HepG2 (cell line): ENCODE measurements around the gene C19orf47. TPM values are rescaled to one million over a fixed set of nuclear protein-coding genes. Genes with fewer than 3 reads are reported as not detected.

Experiments used
- ATF7-NPFF ChIP-seq: sonication (generic); formaldehyde crosslinking; IDR thresholded peaks from 2 replicates; pipeline ENCODE4 v1.8.1; 2023; ENCODE audit warnings: mild to moderate bottlenecking, low read depth, missing genetic modification reagents, moderate library complexity
- CBX2 ChIP-seq, 2 experiments: fragments of 200-600 bp in 1 of 2; sonication (generic); formaldehyde crosslinking in 1 of 2; IDR thresholded peaks; 2 replicates each; pipeline versions ENCODE4 v1.7.0 to v1.8.1; 2018 to 2022; ENCODE audit warnings: low read depth in 2 of 2, low read length in 1 of 2, mild to moderate bottlenecking in 1 of 2, missing genetic modification reagents in 1 of 2
- KDM2A ChIP-seq: sonication (generic); formaldehyde crosslinking; IDR thresholded peaks from 2 replicates; pipeline ENCODE4 v1.4.0; 2020; ENCODE audit warnings: low read depth, missing genetic modification reagents, borderline replicate concordance
- NCOA1 ChIP-seq: sonication (generic); formaldehyde crosslinking; IDR thresholded peaks from 2 replicates; pipeline ENCODE4 v1.9.0; 2021; ENCODE audit warnings: missing genetic modification reagents
- POLR2A ChIP-seq, 2 experiments: IDR thresholded peaks; 2 replicates each; pipeline ENCODE4 v1.6.1; 2011; ENCODE audit warnings: low read depth in 2 of 2, low read length in 2 of 2, mild to moderate bottlenecking in 1 of 2, moderate library complexity in 1 of 2; ENCODE audit not compliant: insufficient read depth in 1 of 2
- SPEN ChIP-seq: sonication (generic); formaldehyde crosslinking; IDR thresholded peaks from 2 replicates; pipeline ENCODE4 v1.5.1; 2020; ENCODE audit warnings: low read depth, mild to moderate bottlenecking, missing genetic modification reagents
- TBX2 ChIP-seq: sonication (generic); formaldehyde crosslinking; IDR thresholded peaks from 2 replicates; pipeline ENCODE4 v1.5.0; 2020; ENCODE audit warnings: missing genetic modification reagents, mild to moderate bottlenecking, borderline replicate concordance
- XBP1 ChIP-seq: sonication (generic); formaldehyde crosslinking; IDR thresholded peaks from 2 replicates; pipeline ENCODE4 v1.5.0; 2020; ENCODE audit warnings: missing genetic modification reagents
- YY1 ChIP-seq: IDR thresholded peaks from 2 replicates; pipeline ENCODE4 v1.6.1; 2011; ENCODE audit warnings: low read length, low read depth, moderate library complexity, mild to moderate bottlenecking; ENCODE audit not compliant: insufficient read depth, insufficient replicate concordance
- ZBTB42 ChIP-seq: sonication (generic); formaldehyde crosslinking; IDR thresholded peaks from 2 replicates; pipeline ENCODE4 v1.5.0; 2020; ENCODE audit warnings: mild to moderate bottlenecking, missing genetic modification reagents
- ZNF296 ChIP-seq: sonication (generic); formaldehyde crosslinking; conservative IDR thresholded peaks from 2 replicates; pipeline ENCODE4 v1.5.0; 2020; ENCODE audit warnings: mild to moderate bottlenecking, missing genetic modification reagents
- ZNF501 ChIP-seq: sonication (generic); formaldehyde crosslinking; IDR thresholded peaks from 2 replicates; pipeline ENCODE4 v1.5.1; 2020; ENCODE audit warnings: mild to moderate bottlenecking, moderate library complexity, missing genetic modification reagents
- ZNF652 ChIP-seq: IDR thresholded peaks from 2 replicates; pipeline ENCODE4 v1.6.1; 2016; ENCODE audit warnings: low read depth, borderline replicate concordance
- ZNF768 ChIP-seq: sonication (generic); formaldehyde crosslinking; IDR thresholded peaks from 2 replicates; pipeline ENCODE4 v1.4.0; 2020; ENCODE audit warnings: missing genetic modification reagents
- ZNF841 ChIP-seq: sonication (generic); formaldehyde crosslinking; IDR thresholded peaks from 2 replicates; pipeline ENCODE4 v1.8.1; 2023; ENCODE audit warnings: missing genetic modification reagents, borderline replicate concordance
- polyA plus RNA-seq, 8 experiments: library from polyadenylated mRNA; depleted of rRNA in 3 of 8; stranded (reverse) in 7 of 8; unstranded in 1 of 8; fragments of >200 nt; fragmentation: Illumina TruSeq in 4 of 8; extraction: Trizol in 4 of 8; gene quantifications; 2 replicates each; pipeline versions ENCODE4 v1.2.1 to v1.2.3, GENCODE V29; 2011 to 2016; ENCODE audit warnings: low read depth in 4 of 8, missing spikeins in 1 of 8, mixed read lengths in 1 of 8; ENCODE audit not compliant: insufficient read depth in 1 of 8
- total RNA-seq, 5 experiments: library from RNA; depleted of rRNA; stranded (reverse); fragments of >200 nt; fragmentation: Illumina TruSeq; extraction: Trizol; gene quantifications; 2 replicates each; pipeline ENCODE4 v1.2.3, GENCODE V29; 2016; ENCODE audit warnings: low read depth in 1 of 5
- TF ChIP-seq, protein P1 (sequence below): sonication (generic); formaldehyde crosslinking; IDR thresholded peaks from 2 replicates; pipeline ENCODE4 v1.5.0; 2020; ENCODE audit warnings: mild to moderate bottlenecking, missing genetic modification reagents, moderate library complexity
- TF ChIP-seq, protein P2 (sequence below): sonication (generic); formaldehyde crosslinking; IDR thresholded peaks from 2 replicates; pipeline ENCODE4 v1.4.0; 2020; ENCODE audit warnings: mild to moderate bottlenecking, low read depth, missing genetic modification reagents
- TF ChIP-seq, protein P3 (sequence below): sonication (generic); formaldehyde crosslinking; IDR thresholded peaks from 2 replicates; pipeline ENCODE4 v1.4.0; 2020; ENCODE audit warnings: missing genetic modification reagents, low read depth, mild to moderate bottlenecking, borderline replicate concordance
- TF ChIP-seq, protein P4 (sequence below): sonication (generic); formaldehyde crosslinking; IDR thresholded peaks from 2 replicates; pipeline ENCODE4 v1.5.0; 2020; ENCODE audit warnings: mild to moderate bottlenecking, missing genetic modification reagents, borderline replicate concordance

C19orf47 gene
- total and polyA plus RNA-seq, 2 of the 13 experiments (the other 11 are each of a cell fraction or from before 2014, with no cell fraction given), result 8.1 to 10.6 TPM

DNA sequence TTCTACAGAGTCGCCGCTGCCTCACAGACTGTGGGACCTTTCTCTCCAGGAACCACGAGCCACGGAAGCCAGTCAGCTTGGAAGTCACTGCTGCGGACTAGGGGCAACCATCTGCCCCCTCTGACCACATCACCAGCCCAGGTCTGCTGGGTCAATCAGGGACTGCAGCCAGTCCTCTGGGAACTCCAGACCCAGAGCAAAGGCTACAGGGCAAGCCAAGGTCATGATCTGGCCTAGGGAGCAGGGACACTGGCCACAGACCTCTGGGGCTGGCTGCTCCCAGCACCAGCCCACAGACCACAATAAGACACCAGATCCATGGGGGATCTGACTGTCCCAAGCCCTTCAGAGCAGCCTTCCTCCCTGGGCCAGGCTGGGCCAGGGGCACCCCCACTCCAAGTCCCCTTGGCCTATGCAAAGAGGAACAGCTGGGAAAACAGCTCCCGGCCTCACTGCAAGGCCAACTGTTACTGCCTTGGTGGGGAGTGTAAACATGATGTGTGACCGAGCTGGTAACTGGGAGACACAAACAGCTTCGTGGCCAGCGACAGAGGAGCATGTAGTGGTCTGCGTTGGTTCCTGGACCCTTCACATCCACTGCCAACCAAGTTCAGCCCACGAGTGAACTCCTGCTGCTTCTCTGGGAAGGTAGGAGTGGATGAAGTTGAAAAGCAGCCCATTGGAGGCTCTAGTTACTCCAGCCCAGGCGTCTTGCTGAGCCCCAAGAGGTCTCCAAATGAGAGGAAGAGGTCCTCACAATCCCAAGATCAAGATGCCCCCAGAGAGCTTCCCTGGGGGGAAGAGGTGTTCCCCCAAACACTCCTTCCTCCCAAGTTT lies 64.6 kb downstream of the C19orf47 start (continued):
- TF ChIP-seq ZNF501 (CRISPR knock-in tag) (0 out of 2 replicates have a peak, but pooled peaks have one; percentile 28), YY1 (no peak), SPEN (CRISPR knock-in tag) (peak; percentile 71), ZNF768 (CRISPR knock-in tag) (no peak), XBP1 (CRISPR knock-in tag) (no peak), NCOA1 (no peak; the same call in 1 of the 2 replicates), KDM2A (CRISPR knock-in tag) (no peak), TBX2 (CRISPR knock-in tag) (peak; percentile 35; the same call in 1 of the 2 replicates), ATF7-NPFF (CRISPR knock-in tag) (no peak; the same call in 1 of the 2 replicates), CBX2 (IDR thresholded peaks at IDR 0.05; ENCODE audit: low read depth, low read length) (no peak), CBX2 (CRISPR knock-in tag; IDR thresholded peaks at IDR 0.05; ENCODE audit: low read depth) (no peak), ZBTB42 (no peak), ZNF296 (no peak), ZNF652 (CRISPR knock-in tag) (no peak), POLR2A (IDR thresholded peaks at IDR 0.05; ENCODE audit: insufficient read depth in 1 of 2, low read depth in 2 of 2, low read length in 2 of 2) (peak; percentile 32 to 60; a peak in 2 of 4 replicates), ZNF841 (CRISPR knock-in tag) (no peak)
- TF ChIP-seq, protein P1, sequence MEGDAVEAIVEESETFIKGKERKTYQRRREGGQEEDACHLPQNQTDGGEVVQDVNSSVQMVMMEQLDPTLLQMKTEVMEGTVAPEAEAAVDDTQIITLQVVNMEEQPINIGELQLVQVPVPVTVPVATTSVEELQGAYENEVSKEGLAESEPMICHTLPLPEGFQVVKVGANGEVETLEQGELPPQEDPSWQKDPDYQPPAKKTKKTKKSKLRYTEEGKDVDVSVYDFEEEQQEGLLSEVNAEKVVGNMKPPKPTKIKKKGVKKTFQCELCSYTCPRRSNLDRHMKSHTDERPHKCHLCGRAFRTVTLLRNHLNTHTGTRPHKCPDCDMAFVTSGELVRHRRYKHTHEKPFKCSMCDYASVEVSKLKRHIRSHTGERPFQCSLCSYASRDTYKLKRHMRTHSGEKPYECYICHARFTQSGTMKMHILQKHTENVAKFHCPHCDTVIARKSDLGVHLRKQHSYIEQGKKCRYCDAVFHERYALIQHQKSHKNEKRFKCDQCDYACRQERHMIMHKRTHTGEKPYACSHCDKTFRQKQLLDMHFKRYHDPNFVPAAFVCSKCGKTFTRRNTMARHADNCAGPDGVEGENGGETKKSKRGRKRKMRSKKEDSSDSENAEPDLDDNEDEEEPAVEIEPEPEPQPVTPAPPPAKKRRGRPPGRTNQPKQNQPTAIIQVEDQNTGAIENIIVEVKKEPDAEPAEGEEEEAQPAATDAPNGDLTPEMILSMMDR (CRISPR knock-in tag), result peak; percentile 21; the same call in 1 of the 2 replicates
- TF ChIP-seq, protein P2, sequence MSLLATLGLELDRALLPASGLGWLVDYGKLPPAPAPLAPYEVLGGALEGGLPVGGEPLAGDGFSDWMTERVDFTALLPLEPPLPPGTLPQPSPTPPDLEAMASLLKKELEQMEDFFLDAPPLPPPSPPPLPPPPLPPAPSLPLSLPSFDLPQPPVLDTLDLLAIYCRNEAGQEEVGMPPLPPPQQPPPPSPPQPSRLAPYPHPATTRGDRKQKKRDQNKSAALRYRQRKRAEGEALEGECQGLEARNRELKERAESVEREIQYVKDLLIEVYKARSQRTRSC (CRISPR knock-in tag), result no peak
- TF ChIP-seq, protein P3, sequence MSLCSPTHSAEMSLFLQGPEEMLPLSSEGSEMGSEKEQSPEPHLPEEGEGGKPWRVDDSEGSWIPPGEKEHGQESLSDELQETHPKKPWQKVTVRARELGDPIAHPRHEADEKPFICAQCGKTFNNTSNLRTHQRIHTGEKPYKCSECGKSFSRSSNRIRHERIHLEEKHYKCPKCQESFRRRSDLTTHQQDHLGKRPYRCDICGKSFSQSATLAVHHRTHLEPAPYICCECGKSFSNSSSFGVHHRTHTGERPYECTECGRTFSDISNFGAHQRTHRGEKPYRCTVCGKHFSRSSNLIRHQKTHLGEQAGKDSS (CRISPR knock-in tag), result peak; percentile 56; the same call in 1 of the 2 replicates
- TF ChIP-seq, protein P4, sequence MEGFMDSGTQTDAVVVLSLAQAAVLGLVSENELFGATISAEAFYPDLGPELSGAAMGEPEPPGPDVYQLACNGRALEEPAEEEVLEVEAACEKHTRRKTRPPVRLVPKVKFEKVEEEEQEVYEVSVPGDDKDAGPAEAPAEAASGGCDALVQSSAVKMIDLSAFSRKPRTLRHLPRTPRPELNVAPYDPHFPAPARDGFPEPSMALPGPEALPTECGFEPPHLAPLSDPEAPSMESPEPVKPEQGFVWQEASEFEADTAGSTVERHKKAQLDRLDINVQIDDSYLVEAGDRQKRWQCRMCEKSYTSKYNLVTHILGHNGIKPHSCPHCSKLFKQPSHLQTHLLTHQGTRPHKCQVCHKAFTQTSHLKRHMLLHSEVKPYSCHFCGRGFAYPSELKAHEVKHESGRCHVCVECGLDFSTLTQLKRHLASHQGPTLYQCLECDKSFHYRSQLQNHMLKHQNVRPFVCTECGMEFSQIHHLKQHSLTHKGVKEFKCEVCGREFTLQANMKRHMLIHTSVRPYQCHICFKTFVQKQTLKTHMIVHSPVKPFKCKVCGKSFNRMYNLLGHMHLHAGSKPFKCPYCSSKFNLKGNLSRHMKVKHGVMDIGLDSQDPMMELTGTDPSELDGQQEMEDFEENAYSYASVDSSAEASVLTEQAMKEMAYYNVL, result no peak
